GM19099 (cell line): ENCODE results near the gene DNAJB14.

ENCODE experiments used
- POLR2A ChIP-seq: IDR thresholded peaks from 3 replicates; pipeline ENCODE4 v1.6.1; 2011; ENCODE audit warnings: low read depth; ENCODE audit not compliant: insufficient read length; ENCODE audit errors: extremely low read depth

The DNAJB14 gene

DNA sequence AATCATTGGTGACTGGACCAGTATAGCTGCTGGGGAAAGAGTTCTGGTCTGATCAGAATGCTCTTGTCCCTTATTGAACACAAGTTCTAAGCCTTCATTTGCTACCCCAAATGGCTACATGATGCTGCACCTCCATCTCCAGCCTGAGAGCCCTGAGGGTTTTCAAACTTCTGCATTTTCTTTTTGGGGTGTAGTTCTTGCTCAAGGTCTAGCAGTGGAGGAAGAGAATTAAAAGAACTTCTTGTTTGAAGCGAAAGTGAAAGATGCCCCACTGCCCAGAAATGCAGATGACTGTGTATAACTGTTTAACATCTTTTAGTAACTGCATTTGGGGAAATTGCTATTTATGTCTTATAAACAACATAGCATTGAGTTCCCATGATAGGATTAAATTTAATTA is 90.7 kb downstream of the DNAJB14 start:
- no peak for TF ChIP-seq POLR2A

DNA sequence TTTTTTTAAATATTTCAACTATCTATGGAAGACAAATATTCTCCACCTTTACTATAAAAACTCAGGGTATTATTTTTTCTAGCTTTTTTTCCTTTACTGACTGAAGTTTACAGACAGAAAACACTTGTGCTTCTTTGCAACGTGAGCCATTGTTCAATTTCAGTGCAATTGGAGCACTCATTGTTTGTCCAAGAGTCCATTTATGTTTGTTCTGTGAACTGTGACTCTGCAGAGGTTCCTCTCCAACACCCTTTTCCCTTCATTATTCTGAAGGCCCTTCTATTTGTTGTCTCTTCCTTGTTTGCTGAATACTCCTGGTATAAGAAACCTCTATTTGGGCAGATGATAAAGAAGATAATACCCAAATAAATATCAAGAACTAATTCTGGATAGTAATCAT is 92.4 kb downstream of the DNAJB14 start:
- no peak for TF ChIP-seq POLR2A

DNA sequence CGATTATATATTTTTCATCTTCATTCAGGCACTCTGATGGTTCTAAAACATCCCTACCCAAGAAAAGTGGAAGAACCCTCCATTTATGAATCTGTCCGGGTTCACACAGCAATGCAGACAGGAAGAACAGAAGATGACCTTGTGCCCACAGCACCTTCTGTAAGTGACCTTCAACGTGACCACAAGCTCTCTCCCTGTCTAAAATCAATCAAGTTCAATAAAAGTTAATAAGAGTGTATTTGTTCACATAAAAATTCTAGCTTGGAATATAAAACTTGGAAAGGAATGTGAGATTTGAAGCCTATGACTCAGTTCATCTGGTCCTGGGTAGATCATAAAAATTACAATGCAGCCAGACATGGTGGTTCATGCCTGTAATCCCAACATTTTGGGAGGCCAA is 93.2 kb downstream of the DNAJB14 start:
- no peak for TF ChIP-seq POLR2A

DNA sequence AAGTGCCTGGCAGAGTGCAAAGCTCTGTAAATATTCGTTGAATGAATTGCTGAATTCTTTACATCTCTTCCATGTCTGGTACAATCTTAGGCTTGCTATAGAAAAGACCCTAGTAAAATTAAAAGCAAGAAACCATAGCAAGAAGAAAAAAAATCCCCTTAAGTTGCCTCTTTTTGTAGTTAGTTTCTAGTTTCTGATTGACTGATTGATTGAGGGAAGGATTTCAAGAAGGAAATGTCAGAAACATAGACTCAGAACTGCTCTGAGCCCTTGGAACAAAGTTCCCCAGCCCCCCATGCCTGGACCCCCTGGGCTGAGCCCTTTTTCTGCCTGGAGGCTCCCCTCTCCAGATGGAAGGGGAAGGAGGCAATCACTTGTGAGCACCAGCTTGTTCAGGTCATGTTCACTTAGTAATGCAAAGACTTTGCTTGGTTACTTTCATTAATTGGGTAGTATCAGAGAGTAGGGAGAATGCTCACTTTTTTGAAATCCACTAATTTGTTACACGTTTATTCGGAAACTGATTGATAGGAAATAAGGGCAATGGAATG is 94.1 kb downstream of the DNAJB14 start:
- no peak for TF ChIP-seq POLR2A

DNA sequence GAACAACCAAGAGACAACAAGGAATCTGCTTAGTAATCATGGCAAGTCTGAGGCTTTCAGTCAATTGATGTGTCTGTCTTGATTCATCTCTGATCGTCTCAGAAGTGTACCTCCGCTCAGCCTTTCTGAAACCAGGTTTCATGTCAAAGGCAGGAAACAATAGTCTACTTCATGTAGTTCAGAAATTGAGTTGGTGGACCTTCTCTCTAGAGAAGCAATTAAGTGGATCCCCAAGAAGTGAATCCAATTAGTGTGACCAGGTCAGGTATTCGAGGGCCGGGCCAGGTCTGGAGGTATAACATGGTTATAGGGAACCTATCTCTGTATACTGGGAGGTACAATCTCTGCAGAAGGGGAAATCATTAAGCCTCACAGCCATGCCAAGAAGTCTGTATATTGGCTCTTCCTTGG is 97.8 kb downstream of the DNAJB14 start:
- no peak for TF ChIP-seq POLR2A

DNA sequence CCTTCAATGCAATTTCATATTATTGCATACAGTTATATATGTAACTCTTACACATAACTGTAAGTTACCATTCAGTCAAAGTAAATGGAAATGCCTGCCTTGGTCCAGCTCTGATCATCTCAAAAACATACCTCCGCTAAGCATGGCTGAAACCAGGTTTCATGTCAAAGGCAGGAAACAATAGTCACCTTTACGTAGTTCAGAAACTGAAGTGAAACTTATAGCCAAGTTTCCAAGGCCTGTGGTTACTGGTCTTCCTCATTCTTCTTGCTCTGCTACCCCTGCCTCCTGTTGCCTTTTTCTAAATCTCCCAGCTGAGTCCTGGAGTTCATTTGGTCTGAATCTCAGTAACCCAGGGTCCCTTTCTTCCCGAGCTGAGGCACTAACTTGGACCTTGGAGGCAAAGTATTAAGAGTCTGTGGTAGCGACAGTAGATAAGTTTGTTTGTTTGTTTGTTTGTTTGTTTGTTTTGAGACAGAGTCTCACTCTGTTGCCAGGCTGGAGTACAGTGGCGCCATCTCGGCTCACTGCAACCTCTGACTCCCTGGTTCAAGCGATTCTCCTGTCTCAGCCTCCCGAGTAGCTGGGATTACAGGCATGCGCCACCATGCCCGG is 98.9 kb downstream of the DNAJB14 start:
- peak; percentile 24 for TF ChIP-seq POLR2A

DNA sequence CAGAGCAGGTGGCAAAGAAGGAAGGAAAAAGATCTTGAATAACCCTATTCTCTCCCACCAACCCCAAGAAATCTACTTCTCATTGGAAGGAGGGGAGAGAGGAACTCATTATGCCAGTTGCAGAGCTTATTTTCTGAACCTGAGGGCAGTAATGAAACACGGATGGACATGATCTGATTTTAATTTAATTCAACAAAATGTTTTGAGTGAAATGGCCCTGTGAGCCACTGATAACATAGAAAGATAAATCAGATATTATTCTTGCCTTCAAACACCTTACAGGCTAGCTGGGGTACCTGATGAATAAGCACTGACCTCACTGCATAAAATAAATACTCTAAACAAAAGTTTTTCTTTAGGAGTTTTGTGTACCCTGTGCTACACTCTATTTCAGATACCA is 99.5 kb downstream of the DNAJB14 start:
- TF ChIP-seq POLR2A: no peak
